HG02938 (cell line): Measurements from ENCODE around the gene PAAF1.

ENCODE experiments used
- ATAC-seq: cut with Tn5 transposase; IDR thresholded peaks from one replicate; pipeline ENCODE4 v1.9.1; 2021; ENCODE audit warnings: mild to moderate bottlenecking, moderate library complexity; ENCODE audit not compliant: unreplicated experiment

Gene PAAF1

DNA sequence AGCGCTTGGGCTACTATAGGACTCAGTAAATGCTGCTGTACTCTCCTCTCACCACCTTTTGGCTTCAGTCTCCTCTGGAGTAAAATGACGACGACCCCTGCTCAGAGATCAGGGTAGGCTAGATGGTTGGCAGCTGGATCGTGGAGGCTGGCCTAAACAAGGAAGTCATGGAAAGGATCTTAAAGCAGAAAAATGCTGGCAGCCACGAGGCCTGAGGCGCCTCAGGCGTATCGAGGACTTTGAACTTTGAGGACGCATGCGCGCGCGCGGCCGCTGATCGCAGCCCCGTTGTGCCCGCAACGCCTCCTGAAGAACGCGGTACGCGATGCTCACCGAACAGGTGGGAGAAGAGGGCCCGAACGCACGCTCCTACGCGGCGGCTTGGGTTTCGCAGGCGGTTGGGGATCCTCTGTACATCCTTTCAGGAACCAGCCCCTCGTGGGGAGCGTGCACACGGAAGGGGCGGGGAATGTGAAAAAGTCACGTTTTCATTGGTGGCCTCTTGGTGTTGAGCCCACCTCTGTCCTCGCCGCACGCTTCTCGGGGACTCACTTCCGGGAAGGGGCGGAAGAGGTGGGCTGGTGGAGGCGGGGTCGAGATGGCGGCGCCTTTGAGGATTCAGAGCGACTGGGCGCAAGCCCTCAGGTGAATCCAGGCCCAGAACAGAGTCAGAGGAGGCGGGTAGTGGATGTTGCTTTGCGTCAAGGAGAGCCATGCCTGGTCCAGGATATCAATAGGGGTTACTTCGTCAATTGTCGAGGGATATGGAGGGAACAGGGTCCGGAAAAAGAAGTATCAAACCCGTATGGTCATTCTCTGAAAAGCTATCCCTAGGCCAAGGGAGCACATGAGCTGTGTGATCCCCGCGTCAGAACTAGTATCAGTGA, at the start of gene PAAF1, which contains the start of gene COA4:
TSS of gene PAAF1 (plus strand) at position 576 of the 887 bp plus-strand sequence. CDS start at position 599, 23 bp downstream.
TSS of gene COA4 (minus strand) at position 423 of the 887 bp plus-strand sequence. CDS start 3,468 bp downstream, outside the sequence.
- ATAC-seq, result peak; percentile 94

DNA sequence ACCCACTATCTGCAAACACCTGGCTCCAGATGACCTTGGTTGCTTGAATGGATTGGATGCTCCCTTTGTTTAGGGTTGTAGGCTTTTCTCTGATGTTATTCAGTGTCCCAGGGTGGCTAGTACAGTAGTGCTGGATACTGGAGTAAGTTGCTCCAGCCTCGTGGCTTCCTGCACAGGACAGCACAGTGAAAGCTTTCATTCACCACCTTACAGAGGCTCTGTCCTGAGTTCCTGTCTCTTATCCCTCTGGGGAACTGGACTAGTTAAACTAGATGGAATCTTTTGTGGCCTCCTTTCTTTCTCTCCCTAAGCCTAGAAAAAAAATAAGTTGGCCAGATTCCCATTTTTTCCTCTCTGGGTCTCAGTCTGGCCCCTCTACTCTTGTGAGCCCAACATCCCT, 46.5 kb upstream of the PAAF1 start:
- no peak for ATAC-seq

- no peak for ATAC-seq
Observed at GRCh38 chr11:73833067-73833466, 43.7 kb upstream of the PAAF1 start.

DNA sequence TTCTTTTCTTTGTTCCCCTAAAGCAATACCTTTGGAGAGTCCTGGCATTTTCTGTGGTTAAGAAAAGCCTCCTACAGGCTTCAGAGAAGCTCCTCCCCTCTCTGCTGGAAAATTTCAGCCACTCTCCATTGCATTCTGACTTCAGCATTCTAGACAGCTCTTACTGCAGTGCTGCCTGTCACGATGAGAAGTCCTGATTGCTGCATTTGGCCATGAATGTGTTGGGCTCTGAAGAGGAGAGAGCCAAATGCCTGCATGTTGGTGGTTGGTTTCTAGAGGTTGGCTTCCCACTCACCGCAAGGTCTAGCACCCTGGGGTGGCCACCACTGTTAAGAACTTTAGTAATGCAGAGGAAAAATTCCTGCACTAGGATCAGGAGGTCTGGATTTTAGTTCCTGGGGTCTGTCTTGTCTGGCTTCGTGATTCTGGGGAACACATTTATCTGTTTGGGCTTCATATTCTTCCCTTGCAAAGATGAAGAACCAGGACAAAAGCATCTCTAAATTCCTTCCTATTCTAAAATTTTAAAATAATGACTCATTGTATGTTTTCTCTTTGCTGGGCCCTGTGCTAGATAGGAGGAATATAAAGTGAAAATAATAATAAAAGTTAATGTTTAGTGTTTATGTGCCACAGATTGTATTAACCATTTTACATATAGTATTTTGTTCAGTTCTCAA, 38.2 kb upstream of the PAAF1 start:
- no peak for ATAC-seq

GRCh38 chr11:73839123-73839457, 37.7 kb upstream of the PAAF1 start:
- no peak for ATAC-seq

DNA sequence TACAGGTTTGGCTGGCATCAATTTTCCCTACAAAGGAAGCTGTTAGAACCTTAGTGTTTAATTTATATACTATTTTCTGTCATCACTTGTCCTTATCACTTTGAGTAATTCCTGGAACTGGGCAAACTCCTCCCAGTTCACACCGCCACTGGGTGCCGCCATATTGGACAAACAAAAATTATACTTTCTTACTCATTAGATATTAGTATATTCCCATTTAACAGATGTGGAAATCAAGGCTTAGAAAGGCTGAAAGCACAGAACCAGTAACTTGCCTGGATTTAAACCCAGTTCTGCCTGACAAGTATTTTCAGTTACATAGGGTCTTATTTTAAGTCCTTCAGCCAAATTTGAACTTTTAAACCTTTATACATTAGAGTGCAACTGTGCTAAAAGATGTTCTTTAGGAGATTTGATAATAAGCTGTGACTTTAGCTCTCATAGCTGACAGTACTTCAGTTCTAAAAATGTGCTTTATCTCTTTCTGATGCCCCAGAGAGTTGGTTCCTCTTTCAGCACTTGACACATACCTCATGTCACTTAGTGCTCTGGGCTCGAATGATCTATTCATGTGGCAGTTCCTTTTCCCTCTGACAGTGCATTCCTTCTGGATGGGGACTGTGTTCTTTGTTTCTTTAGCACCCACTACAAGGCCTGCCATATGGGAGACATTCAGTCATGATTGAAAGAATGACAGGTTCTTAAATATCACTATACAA, 25.6 kb upstream of the PAAF1 start:
- no peak for ATAC-seq

DNA sequence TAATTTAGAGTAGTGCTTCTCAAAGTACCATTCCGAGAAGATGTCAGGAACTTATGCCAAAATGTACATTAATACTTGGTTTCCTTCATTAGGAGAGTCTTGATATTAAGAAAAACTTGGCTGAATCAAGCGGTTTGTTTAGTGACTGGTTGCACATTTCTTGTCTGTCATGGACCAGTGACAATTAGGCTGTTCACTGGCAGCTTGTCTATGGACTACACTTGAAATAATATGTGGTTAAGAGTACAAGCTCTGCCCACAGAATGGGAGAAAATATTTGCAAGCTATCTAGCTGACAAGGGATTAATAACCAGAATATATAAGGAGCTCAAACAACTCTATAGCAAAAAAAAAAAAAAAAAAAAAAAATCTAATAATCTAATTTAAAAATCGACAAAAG, 24.8 kb upstream of the PAAF1 start:
- no peak for ATAC-seq

GRCh38 chr11:73854680-73855079, 22.1 kb upstream of the PAAF1 start:
- no peak for ATAC-seq

DNA sequence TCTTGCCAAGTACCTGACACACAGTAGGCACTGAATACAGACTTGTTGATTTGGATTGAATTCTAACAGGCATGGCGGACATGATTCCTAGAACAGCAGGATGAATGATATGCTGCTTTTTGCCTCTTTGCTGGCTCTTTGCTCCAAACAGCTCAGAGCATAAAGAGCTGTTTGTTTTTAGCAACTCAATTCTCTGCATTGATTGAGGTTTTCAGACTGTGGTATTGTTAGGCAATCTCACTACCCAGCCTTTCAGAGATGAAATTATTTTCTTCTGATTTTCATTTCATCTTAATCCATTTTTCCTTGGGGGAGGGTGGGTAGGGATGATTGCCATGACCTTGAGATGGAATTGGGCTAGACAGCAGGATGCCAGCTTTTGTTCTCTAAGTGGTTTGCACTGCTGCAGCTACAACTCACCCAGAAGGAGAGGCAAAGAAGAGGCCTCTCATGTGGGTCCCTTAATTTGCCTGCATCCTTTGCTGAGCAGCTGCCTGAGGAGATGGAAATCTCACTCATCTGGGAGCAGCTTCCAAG, 20.7 kb upstream of the PAAF1 start:
- ATAC-seq, result no peak

DNA sequence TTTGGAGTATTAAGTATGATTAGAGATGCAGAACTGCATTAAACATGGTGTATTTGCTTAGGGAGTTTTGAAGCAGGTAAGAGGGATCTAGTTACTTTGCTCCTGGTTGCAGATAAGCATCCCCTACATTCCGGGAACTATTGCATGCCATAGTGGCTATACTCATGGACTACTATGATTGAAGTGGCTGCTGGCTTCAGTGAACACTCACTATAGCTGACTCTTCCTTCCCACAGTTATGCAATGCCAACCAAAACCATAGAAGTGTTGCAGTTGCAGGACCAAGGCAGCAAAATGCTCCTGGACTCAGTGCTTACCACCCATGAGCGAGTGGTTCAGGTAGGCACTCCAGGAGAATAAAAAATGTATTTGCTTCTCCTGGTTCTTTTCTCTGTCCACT, 17.1 kb upstream of the PAAF1 start:
- ATAC-seq, result no peak

GRCh38 chr11:73860202-73860601, 16.6 kb upstream of the PAAF1 start:
- ATAC-seq, result no peak

DNA sequence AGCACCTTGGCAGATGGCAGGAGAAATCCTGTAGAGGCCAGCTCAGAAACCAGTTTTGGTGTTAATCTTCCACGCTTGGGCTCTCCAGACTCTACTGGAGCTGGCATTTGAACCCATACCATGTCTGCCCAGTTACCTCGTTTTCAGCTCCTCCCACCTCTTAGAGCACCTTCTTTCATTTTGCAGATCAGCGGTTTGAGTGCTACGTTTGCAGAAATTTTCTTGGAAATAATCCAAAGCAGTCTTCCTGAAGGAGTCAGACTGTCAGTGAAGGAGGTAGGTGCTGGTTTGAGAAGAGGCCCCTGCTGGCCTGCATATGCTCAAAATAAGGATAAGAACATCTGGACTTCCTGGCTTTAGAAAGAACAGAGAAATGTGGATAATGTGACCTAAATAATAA, 13.8 kb upstream of the PAAF1 start:
- ATAC-seq, result no peak

DNA sequence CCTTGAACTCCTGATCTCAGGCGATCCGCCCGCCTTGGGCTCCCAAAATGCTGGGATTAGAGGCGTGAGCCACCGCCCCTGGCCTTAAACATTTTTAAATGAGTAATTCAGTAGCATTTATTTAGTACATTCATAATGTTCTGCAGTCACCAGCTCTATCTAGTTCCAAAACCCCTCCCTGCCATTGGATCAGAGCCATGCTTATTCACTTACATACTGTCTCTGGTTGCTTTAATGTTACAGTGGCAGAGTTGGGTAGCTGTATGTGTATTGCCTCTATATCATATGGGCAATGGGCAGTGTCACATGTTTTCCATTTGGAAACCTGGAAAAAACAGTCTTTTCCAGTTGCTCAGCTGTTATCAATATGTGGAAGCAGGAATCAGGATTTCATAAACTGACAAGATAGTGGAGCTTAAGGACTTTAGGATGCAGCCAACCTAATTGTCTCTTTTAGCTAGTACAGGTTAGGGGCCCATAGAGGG, 10.7 kb upstream of the PAAF1 start:
- no peak for ATAC-seq

- ATAC-seq, result no peak
Observed at GRCh38 chr11:73866586-73866996, 10.2 kb upstream of the PAAF1 start.

DNA sequence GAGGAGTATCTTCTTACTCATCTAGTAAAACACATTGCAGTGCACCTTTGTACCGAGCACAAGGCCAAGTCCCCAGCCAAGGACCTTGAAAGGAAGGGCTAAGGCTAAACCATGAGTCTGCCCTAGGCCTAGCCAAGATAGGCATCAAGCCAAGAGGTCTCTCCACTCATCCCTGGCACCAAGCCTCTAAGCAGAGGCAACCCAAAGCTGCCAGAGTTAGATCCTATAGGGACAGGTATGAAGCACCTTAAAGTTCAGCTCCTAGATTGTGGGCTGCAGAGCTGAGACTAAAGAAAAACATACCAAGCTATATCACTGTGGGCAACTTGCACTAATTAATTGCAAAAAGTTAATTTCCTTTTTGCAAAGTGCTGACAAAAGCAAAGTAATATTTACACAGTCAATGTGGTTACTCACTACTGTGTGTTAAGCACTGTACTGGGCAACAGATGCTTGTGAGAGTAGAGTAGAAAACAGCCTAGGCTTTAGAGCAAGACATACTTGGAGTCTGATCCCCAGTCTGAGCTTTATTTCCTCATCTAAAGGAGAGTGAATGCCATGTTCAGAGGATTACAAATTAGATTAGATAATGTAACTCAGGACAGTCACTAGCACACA, 7.4 kb upstream of the PAAF1 start:
- no peak for ATAC-seq

DNA sequence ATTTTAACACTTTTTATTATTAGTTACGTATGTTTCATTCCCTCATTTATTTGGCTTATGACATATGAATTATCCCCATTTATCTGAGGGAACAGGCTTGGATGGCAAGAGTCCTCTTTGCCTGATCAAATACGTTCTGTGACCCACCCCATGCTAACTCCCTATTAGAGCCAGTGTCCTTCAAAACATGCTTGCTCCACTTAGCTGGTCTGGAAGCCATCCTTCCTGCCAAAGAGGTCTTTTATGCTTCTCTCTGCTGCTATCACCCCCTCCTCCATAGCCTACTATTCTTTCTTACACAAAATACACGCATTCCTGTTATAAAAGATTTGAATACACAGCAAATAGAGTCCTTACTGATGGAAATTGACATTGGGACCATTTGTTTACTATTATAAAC, 6.5 kb upstream of the PAAF1 start:
- no peak for ATAC-seq

DNA sequence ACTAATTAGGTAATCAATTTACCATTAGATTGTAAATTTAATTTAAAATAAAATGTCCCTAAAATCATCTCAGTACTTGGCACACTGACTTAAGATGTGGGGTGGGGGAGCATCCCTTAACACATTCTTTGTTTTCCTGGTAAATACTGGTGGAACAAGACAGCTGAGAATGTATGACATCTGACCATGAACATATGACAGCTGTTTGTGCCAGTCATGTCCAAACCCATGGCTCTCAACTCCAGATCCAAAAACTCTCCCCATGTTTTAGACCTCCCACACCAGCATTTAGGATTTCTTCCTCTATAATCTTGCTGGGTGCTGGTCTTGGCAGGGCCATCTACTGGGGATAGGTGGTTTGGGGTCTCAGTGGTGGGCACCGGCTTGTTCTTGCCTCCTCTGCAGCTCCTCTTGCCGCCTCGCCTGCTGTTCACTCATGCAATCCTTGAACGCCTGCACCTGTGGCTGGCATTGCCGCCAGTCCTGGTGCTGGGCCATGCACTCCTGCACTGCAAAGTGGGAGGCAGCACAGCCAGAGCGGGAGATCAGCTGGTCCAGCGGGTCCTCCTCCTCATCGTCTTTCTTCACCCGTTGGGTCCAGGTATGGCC, 3.9 kb upstream of the PAAF1 start:
- ATAC-seq, result no peak

GRCh38 chr11:73875380-73875779, 1.4 kb upstream of the PAAF1 start:
- no peak for ATAC-seq

- ATAC-seq, result no peak
Observed at GRCh38 chr11:73875840-73876239, 959 bp upstream of the PAAF1 start.

DNA sequence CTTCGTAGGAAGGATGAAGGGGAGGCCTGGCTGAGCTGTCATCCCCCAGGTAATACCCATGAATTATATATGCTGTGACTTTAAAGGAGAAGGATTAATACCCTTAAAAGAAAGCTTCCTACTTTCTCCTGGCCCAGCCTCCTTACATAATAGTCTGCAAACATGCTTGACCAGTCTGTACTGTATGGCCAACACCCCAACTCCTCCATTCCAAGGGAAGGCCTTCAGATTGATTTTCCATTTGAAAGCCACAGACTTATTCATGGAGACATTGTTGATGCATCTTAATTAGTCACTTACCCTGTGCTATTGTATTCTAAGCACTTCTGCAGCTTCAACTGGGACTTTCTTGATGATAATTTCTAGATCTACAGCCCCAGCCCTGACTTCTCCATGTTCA, 2.0 kb downstream of the PAAF1 start:
- no peak for ATAC-seq
